Measurements from ENCODE around the gene MDFIC. TPM values are rescaled to one million over a fixed set of nuclear protein-coding genes. Genes with fewer than 3 reads are reported as not detected.

Gene MDFIC
- total RNA-seq, 2 donors from 2014 or later: 55.2 to 65.2 TPM

- no peaks in the 10 kb centered on the region for H3K27me3 Mint-ChIP-seq (ENCODE audit: low read depth)
- H3K36me3 Mint-ChIP-seq (ENCODE audit: insufficient read depth in 2 of 2): peaks cover 14 to 20% of the 10 kb centered on the region in 2 donors
- DNase-seq: no peak
- H3K9me3 Mint-ChIP-seq: peaks cover 0 to 2% of the 10 kb centered on the region in 2 donors
- no peak overlapping the region for H3K4me3 Mint-ChIP-seq
- H3K4me1 Mint-ChIP-seq (ENCODE audit: low read depth): peaks cover 18% of the 10 kb centered on the region
- H3K27ac Mint-ChIP-seq: no peak overlapping the region
- ATAC-seq (replicated peaks in 1 of 2): no peak
Measured at GRCh38 chr7:114988755-114989375, 67.0 kb downstream of the MDFIC start.

GRCh38 chr7:114989531-114989930 is 67.6 kb downstream of the MDFIC start:
- no peak overlapping the region for H3K27ac Mint-ChIP-seq
- peaks cover 12 to 18% of the 10 kb centered on the region in 2 donors for H3K36me3 Mint-ChIP-seq (ENCODE audit: insufficient read depth in 2 of 2)
- H3K9me3 Mint-ChIP-seq: peaks cover 2% of the 10 kb centered on the region in 2 donors
- ATAC-seq (replicated peaks in 1 of 2) (no peak), DNase-seq (no peak)
- H3K4me3 Mint-ChIP-seq: no peak overlapping the region
- H3K4me1 Mint-ChIP-seq (ENCODE audit: low read depth): peaks cover 21% of the 10 kb centered on the region
- no peaks in the 10 kb centered on the region for H3K27me3 Mint-ChIP-seq (ENCODE audit: low read depth)

DNA sequence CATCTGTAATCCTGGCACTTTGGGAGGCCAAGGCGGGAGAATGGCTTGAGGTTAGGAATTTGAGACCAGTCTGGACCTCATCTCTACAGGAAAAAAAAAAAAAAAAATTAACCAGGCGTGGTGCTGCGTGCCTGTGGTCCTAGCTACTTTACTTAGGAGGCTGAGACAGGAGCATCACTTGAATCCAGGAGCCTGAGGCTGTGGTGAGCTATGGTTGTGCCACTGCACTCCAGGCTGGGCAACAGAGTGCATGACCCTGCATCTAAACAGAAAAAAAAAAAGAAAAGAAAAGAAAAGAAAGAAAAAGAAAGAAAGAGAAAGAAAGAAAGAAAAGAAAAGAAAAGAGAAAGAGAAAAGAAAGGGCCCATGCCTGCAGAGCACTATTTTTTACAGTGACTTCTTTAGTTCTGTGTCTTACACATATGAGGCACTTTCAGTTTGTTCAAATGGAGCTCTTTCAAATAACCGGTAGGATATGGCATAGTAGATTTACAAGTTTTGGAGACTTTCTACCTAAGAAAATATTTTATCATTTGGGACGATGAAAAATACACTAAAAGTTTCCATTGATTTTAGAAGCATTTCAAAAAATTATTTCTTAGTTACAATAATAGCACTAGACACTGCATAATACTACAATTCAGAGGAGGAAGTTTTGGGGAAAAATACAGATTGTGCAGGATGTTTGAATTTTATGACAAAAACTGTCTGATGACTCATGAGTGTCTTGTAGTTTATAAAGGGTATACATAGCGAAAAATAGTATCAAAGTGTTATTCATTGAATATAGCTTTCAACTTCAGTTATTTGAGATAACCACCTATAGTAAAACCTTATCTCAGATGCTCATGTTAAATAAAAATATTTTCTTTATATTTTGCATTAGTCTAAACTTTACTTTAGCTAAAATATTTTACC is 75.9 kb downstream of the MDFIC start:
- H3K27ac Mint-ChIP-seq: peak overlapping the region; percentile 54
- H3K9me3 Mint-ChIP-seq: peaks cover 0 to 2% of the 10 kb centered on the region in 2 donors
- H3K4me3 Mint-ChIP-seq: peak overlapping the region; percentile 11 to 85
- ATAC-seq (replicated peaks in 1 of 2) (peak in 1 of 2 donors; percentile 62), DNase-seq (no peak)
- no peaks in the 10 kb centered on the region for H3K27me3 Mint-ChIP-seq (ENCODE audit: low read depth)
- peaks cover 47% of the 10 kb centered on the region for H3K4me1 Mint-ChIP-seq (ENCODE audit: low read depth)
- peaks cover 12 to 29% of the 10 kb centered on the region in 2 donors for H3K36me3 Mint-ChIP-seq (ENCODE audit: insufficient read depth in 2 of 2)

GRCh38 chr7:115004121-115004520 is 82.2 kb downstream of the MDFIC start:
- H3K4me3 Mint-ChIP-seq: no peak overlapping the region
- H3K9me3 Mint-ChIP-seq: no peaks in the 10 kb centered on the region
- ATAC-seq (replicated peaks in 1 of 2) (no peak), DNase-seq (no peak)
- peaks cover 0 to 6% of the 10 kb centered on the region in 2 donors for H3K36me3 Mint-ChIP-seq (ENCODE audit: insufficient read depth in 2 of 2)
- H3K27me3 Mint-ChIP-seq (ENCODE audit: low read depth): no peaks in the 10 kb centered on the region
- H3K27ac Mint-ChIP-seq: no peak overlapping the region
- peaks cover 51% of the 10 kb centered on the region for H3K4me1 Mint-ChIP-seq (ENCODE audit: low read depth)

DNA sequence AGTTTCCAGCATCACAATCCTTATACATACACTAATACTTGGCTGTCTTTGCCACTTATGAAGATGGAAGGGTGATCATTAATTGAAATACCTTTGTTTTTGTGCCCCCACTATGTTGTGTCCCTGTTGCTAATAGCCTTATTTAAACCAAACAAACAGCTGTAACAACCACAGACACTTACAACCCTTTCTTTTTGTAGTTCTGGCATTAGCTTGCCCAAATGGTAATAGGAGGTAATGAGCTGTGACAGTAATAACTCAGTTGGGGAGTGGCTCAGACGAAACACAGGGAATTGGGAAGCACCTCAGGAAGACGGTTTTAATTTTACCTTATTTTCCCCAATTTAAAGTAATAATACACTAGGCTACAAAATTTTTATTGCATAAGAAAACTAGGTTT is 83.4 kb downstream of the MDFIC start:
- H3K27me3 Mint-ChIP-seq (ENCODE audit: low read depth): no peaks in the 10 kb centered on the region
- H3K4me1 Mint-ChIP-seq (ENCODE audit: low read depth): peaks cover 63% of the 10 kb centered on the region
- DNase-seq (no peak), ATAC-seq (replicated peaks in 1 of 2) (no peak)
- H3K27ac Mint-ChIP-seq: no peak overlapping the region
- no peaks in the 10 kb centered on the region for H3K9me3 Mint-ChIP-seq
- H3K36me3 Mint-ChIP-seq (ENCODE audit: insufficient read depth in 2 of 2): peaks cover 0 to 6% of the 10 kb centered on the region in 2 donors
- H3K4me3 Mint-ChIP-seq: no peak overlapping the region

DNA sequence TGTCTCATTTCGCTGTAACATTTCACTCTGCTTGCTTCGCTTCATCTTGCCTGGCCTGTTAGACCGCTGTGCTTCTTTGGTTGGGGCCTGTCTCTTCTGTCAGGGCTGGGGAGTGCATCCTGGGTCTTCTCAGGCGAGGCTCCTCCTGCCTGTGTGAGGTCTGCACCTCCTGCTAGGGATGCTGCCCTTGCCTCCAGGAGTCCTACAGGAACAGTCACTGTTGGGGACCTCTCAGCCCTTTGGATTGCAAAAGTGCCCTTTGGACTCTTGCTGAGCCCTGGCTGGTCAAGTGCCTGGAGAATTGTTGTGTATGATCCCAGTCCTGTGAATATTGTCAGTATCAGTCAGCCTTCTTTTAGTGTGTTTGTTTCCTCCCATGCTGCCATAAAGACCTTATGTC is 84.1 kb downstream of the MDFIC start:
- no peaks in the 10 kb centered on the region for H3K9me3 Mint-ChIP-seq
- H3K4me1 Mint-ChIP-seq (ENCODE audit: low read depth): peaks cover 63% of the 10 kb centered on the region
- peaks cover 0 to 4% of the 10 kb centered on the region in 2 donors for H3K36me3 Mint-ChIP-seq (ENCODE audit: insufficient read depth in 2 of 2)
- ATAC-seq (replicated peaks in 1 of 2): no peak
- no peak overlapping the region for H3K27ac Mint-ChIP-seq
- H3K4me3 Mint-ChIP-seq: no peak overlapping the region
- DNase-seq: no peak
- no peaks in the 10 kb centered on the region for H3K27me3 Mint-ChIP-seq (ENCODE audit: low read depth)

GRCh38 chr7:115007751-115008150 is 85.9 kb downstream of the MDFIC start:
- H3K9me3 Mint-ChIP-seq: peaks cover 0 to 2% of the 10 kb centered on the region in 2 donors
- H3K27me3 Mint-ChIP-seq (ENCODE audit: low read depth): no peaks in the 10 kb centered on the region
- DNase-seq: no peak
- peak overlapping the region; percentile 94 for H3K27ac Mint-ChIP-seq
- H3K36me3 Mint-ChIP-seq (ENCODE audit: insufficient read depth in 2 of 2): peaks cover 0 to 8% of the 10 kb centered on the region in 2 donors
- no peak for ATAC-seq (replicated peaks in 1 of 2)
- H3K4me3 Mint-ChIP-seq: peak overlapping the region; percentile 14 to 78
- H3K4me1 Mint-ChIP-seq (ENCODE audit: low read depth): peaks cover 58% of the 10 kb centered on the region

GRCh38 chr7:115008465-115009114 is 86.7 kb downstream of the MDFIC start:
- H3K9me3 Mint-ChIP-seq: peaks cover 0 to 2% of the 10 kb centered on the region in 2 donors
- peaks cover 2 to 11% of the 10 kb centered on the region in 2 donors for H3K36me3 Mint-ChIP-seq (ENCODE audit: insufficient read depth in 2 of 2)
- H3K4me3 Mint-ChIP-seq: peak overlapping the region; percentile 60 to 78
- H3K27ac Mint-ChIP-seq: peak overlapping the region; percentile 94
- peaks cover 50% of the 10 kb centered on the region for H3K4me1 Mint-ChIP-seq (ENCODE audit: low read depth)
- no peaks in the 10 kb centered on the region for H3K27me3 Mint-ChIP-seq (ENCODE audit: low read depth)
- DNase-seq (no peak), ATAC-seq (replicated peaks in 1 of 2) (peak; percentile 54 to 64)

GRCh38 chr7:115009139-115009538 is 87.2 kb downstream of the MDFIC start:
- Mint-ChIP-seq H3K9me3 (peaks cover 0 to 2% of the 10 kb centered on the region in 2 donors), H3K27ac (peak overlapping the region; percentile 94), H3K36me3 (ENCODE audit: insufficient read depth in 2 of 2) (peaks cover 2 to 11% of the 10 kb centered on the region in 2 donors), H3K4me1 (ENCODE audit: low read depth) (peaks cover 49% of the 10 kb centered on the region), H3K27me3 (ENCODE audit: low read depth) (no peaks in the 10 kb centered on the region), H3K4me3 (peak overlapping the region; percentile 60 to 78)
- ATAC-seq (replicated peaks in 1 of 2): peak; percentile 42 to 47
- no peak for DNase-seq

GRCh38 chr7:115009736-115010440 is 88.0 kb downstream of the MDFIC start:
- no peak for DNase-seq
- peaks cover 0 to 2% of the 10 kb centered on the region in 2 donors for H3K9me3 Mint-ChIP-seq
- peaks cover 49% of the 10 kb centered on the region for H3K4me1 Mint-ChIP-seq (ENCODE audit: low read depth)
- peak overlapping the region; percentile 60 to 78 for H3K4me3 Mint-ChIP-seq
- H3K27ac Mint-ChIP-seq: peak overlapping the region; percentile 94
- peaks cover 2 to 8% of the 10 kb centered on the region in 2 donors for H3K36me3 Mint-ChIP-seq (ENCODE audit: insufficient read depth in 2 of 2)
- ATAC-seq (replicated peaks in 1 of 2): peak; percentile 40 to 48
- no peaks in the 10 kb centered on the region for H3K27me3 Mint-ChIP-seq (ENCODE audit: low read depth)

GRCh38 chr7:115010441-115010820 is 88.5 kb downstream of the MDFIC start:
- no peak overlapping the region for H3K4me3 Mint-ChIP-seq
- H3K4me1 Mint-ChIP-seq (ENCODE audit: low read depth): peaks cover 44% of the 10 kb centered on the region
- peak overlapping the region; percentile 68 for H3K27ac Mint-ChIP-seq
- DNase-seq (no peak), ATAC-seq (replicated peaks in 1 of 2) (no peak)
- peaks cover 2 to 8% of the 10 kb centered on the region in 2 donors for H3K36me3 Mint-ChIP-seq (ENCODE audit: insufficient read depth in 2 of 2)
- H3K9me3 Mint-ChIP-seq: peaks cover 0 to 2% of the 10 kb centered on the region in 2 donors
- H3K27me3 Mint-ChIP-seq (ENCODE audit: low read depth): no peaks in the 10 kb centered on the region

- Mint-ChIP-seq H3K4me3 (no peak overlapping the region), H3K27me3 (ENCODE audit: low read depth) (no peaks in the 10 kb centered on the region), H3K27ac (peak overlapping the region; percentile 68), H3K4me1 (ENCODE audit: low read depth) (peaks cover 18% of the 10 kb centered on the region), H3K9me3 (peaks cover 0 to 2% of the 10 kb centered on the region in 2 donors), H3K36me3 (ENCODE audit: insufficient read depth in 2 of 2) (peaks cover 4 to 16% of the 10 kb centered on the region in 2 donors)
- ATAC-seq (replicated peaks in 1 of 2) (no peak), DNase-seq (no peak)
Measured at GRCh38 chr7:115013886-115014285, 92.0 kb downstream of the MDFIC start.
